ENCODE results near the gene TAX1BP1.

The TAX1BP1 gene

GRCh38 chr7:27739301-27739908 is 557 bp upstream of the TAX1BP1 start:
- no peak for DNase-seq (ENCODE audit: low read depth)

GRCh38 chr7:27740449-27741086 is 606 bp downstream of the TAX1BP1 start:
- DNase-seq (ENCODE audit: low read depth), result peak; percentile 77

- peak; percentile 75 for DNase-seq (ENCODE audit: low read depth)
Observed at GRCh38 chr7:27742091-27742710, 2.2 kb downstream of the TAX1BP1 start.

- peak; percentile 84 for DNase-seq (ENCODE audit: low read depth)
Observed at GRCh38 chr7:27745064-27745583, 5.2 kb downstream of the TAX1BP1 start.

GRCh38 chr7:27746486-27746885 is 6.5 kb downstream of the TAX1BP1 start:
- DNase-seq (ENCODE audit: low read depth), result no peak

GRCh38 chr7:27746978-27747377 is 7.0 kb downstream of the TAX1BP1 start:
- DNase-seq (ENCODE audit: low read depth), result no peak

GRCh38 chr7:27747589-27748368 is 7.8 kb downstream of the TAX1BP1 start:
- no peak for DNase-seq (ENCODE audit: low read depth)

- DNase-seq (ENCODE audit: low read depth), result peak; percentile 22
Observed at GRCh38 chr7:27750316-27750715, 10.4 kb downstream of the TAX1BP1 start.

- DNase-seq (ENCODE audit: low read depth), result no peak
Observed at GRCh38 chr7:27751888-27752660, 12.1 kb downstream of the TAX1BP1 start.

- DNase-seq (ENCODE audit: low read depth), result no peak
Observed at GRCh38 chr7:27753863-27754262, 13.9 kb downstream of the TAX1BP1 start.

GRCh38 chr7:27756298-27756697 is 16.3 kb downstream of the TAX1BP1 start:
- DNase-seq (ENCODE audit: low read depth), result no peak

- peak; percentile 21 for DNase-seq (ENCODE audit: low read depth)
Observed at GRCh38 chr7:27759491-27759890, 19.5 kb downstream of the TAX1BP1 start.

- no peak for DNase-seq (ENCODE audit: low read depth)
Observed at GRCh38 chr7:27762062-27762461, 22.1 kb downstream of the TAX1BP1 start.

- DNase-seq (ENCODE audit: low read depth), result peak; percentile 56
Observed at GRCh38 chr7:27763983-27764508, 24.1 kb downstream of the TAX1BP1 start.

GRCh38 chr7:27765841-27766240 is 25.9 kb downstream of the TAX1BP1 start:
- no peak for DNase-seq (ENCODE audit: low read depth)

- DNase-seq (ENCODE audit: low read depth), result peak; percentile 54
Observed at GRCh38 chr7:27767374-27767773, 27.4 kb downstream of the TAX1BP1 start.

GRCh38 chr7:27771111-27771510 is 31.1 kb downstream of the TAX1BP1 start:
- peak; percentile 35 for DNase-seq (ENCODE audit: low read depth)

GRCh38 chr7:27774717-27775328 is 34.9 kb downstream of the TAX1BP1 start:
- peak; percentile 40 for DNase-seq (ENCODE audit: low read depth)

GRCh38 chr7:27775782-27776181 is 35.8 kb downstream of the TAX1BP1 start:
- no peak for DNase-seq (ENCODE audit: low read depth)

- DNase-seq (ENCODE audit: low read depth), result no peak
Observed at GRCh38 chr7:27777662-27778061, 37.7 kb downstream of the TAX1BP1 start.

- peak; percentile 22 for DNase-seq (ENCODE audit: low read depth)
Observed at GRCh38 chr7:27779873-27780272, 39.9 kb downstream of the TAX1BP1 start.
